HG02938 (cell line): ENCODE data around the gene LDB2.

ENCODE experiments used
- ATAC-seq: cut with Tn5 transposase; IDR thresholded peaks from one replicate; pipeline ENCODE4 v1.9.1; 2021; ENCODE audit warnings: mild to moderate bottlenecking, moderate library complexity; ENCODE audit not compliant: unreplicated experiment

Gene LDB2

GRCh38 chr4:16760617-16761363, 137.7 kb downstream of the LDB2 start:
- ATAC-seq = no peak

DNA sequence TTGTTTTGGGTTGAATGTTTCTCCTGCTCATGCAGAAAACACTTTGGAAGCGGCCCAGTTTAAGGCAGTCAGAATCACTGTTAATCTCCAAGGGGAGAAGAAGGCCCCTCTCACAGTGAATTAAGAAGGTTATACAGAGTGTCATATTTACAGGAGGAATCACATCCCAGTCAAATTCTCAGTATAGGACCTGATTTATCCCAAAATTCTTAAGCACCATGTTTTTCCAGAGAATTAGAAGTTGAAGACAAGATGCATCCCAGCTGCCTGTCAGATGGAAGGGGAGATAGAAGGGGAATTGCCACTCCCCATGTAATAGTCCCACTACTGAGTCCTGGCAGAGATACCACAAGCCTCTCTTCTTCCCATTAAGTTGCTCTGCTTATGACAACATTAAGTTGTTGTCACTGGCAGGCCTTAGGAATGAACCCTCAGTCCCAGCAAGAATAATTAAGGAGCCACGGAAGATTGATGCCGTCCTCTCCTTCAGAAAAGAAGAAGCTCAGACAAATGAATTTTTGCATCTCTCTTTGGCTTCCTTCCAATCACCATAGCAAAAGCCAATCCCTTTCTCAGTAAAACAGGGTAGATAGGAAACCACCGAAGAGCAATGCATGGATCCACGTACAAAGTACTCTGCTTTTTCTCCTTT, 138.4 kb downstream of the LDB2 start:
- ATAC-seq = no peak

DNA sequence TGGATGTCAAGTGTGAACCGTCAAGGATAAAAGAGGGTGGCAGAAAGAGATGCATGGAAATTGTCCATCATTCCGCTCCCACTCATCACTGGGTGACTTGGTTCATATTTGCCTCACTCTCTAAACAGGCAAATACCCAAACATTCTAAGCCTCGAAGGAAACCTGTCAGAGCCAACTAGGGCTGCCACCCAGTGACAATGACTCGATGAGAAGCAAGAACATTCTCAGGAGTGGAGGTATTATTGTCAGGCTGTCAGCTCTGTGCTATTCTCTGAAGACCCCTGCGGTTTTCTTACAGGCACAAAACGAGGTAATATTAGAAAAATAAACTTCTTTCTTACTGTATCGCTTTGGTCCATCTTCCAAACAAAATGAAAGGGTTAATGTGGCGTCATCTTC, 139.6 kb downstream of the LDB2 start:
- ATAC-seq = no peak

- no peak for ATAC-seq
These were observed 140.2 kb downstream of the LDB2 start for GRCh38 chr4:16758255-16758654.

DNA sequence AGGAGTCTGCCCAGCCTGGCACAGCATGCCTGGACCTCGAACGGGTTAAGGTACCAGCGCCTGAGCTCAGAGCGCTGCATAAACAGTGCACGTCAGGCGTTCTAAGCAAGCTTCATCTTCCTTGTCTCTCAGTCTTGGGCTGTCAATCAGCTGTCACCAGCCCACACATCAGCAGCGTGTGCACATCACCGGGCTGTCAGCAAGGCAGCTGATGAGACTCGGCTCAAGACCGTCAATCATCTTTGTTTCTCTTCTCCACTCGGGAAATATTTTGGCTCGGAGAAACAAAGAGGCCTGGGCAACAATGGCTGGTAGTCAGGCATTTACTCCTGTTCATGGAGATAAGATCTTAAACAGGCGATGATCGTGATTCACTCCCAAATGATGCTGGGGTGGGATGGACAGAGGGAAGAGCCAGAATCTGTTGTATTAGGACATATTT, 141.3 kb downstream of the LDB2 start:
- no peak for ATAC-seq

DNA sequence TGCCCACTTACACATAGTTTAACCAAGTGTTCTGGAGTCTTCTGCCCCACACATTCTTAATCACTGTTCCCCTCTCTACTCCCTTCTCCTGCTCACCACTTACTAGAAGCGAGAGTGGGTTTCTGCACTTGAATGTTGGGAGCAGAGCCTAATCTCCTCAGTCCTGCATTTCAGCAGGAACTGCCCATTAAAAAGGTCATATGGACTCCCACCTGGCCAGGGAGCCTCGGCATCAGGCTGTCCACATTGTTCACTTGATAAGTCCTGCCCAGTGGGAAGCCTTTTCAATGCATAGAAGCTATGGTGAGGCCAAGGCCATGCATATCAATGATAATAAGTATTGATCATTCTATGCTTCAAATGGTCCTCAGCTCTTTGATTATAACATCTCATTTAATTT, 144.3 kb downstream of the LDB2 start:
- ATAC-seq = no peak

GRCh38 chr4:16752150-16752549, 146.3 kb downstream of the LDB2 start:
- no peak for ATAC-seq

DNA sequence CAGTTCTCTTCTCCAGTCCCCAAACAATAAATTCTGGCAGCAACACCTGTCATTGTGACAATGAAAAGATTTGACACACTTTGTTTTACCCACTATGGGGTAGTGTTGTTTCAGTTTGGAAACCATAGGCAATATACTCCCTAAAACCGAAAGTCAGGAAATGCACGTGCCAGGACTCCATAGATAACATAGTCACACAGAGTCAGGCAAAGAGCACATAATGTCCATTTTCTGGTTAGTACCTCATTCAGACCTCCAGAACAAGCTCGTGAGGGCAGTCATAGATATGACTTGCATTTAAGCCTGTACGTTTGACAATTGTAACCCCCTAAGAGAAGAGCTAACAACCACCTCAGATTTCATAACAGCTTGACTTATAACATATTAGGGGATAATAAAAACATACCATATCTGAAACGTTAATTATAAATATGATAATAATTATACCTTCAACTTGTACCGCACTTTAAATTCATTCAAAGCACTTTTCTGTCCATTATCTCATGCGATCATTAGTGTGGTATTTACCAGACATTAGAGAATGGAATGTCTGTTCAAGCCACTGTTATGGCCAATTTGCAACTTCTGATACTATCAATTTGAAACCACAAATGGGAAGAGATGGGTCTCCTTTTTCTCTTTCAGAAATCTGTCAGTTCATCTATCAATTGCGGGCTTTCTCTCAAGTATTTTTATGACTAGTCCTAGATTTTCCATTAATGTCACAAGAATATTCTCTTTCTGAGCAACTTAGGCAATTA, 147.4 kb downstream of the LDB2 start:
- no peak for ATAC-seq

DNA sequence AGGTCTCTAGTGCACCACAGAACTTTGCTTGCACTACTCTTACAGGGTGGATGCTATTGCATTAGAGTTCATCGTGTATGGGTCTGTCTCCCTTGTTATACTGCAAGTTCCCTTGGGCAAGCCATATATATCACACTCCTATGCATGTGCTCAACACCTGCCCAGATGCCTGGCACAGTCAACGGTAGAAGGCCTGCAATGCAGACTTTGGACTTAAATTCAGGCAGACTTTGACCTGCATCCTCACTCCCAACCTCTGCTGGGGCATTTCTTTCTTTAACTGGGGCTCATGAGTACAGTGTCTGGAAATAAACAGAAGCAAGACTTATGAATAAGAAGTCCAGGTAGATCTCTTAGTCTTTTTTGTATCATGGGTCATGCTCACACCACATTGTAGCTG, 148.2 kb downstream of the LDB2 start:
- ATAC-seq = no peak

DNA sequence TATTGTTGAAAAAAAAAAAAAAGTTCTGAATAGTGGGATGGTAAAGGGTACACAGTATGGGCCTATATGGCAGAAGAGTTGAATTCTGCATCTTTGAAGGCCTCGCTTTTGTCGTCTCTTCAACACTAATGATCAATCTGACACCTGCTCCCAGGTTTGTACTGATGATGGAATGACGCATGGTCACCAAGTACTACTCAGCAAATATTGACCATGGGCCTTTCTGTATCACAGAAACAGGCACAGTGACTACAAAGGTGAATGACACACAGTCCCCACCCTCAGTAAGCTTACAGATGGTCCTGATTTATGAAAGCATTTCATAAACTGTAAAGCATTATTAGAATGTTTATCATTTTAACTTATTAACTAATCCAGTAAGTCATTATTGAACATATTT, 152.6 kb downstream of the LDB2 start:
- ATAC-seq = no peak

GRCh38 chr4:16745009-16745635, 153.3 kb downstream of the LDB2 start:
- ATAC-seq = no peak

- ATAC-seq = no peak
These were observed 157.2 kb downstream of the LDB2 start for GRCh38 chr4:16741287-16741686.

DNA sequence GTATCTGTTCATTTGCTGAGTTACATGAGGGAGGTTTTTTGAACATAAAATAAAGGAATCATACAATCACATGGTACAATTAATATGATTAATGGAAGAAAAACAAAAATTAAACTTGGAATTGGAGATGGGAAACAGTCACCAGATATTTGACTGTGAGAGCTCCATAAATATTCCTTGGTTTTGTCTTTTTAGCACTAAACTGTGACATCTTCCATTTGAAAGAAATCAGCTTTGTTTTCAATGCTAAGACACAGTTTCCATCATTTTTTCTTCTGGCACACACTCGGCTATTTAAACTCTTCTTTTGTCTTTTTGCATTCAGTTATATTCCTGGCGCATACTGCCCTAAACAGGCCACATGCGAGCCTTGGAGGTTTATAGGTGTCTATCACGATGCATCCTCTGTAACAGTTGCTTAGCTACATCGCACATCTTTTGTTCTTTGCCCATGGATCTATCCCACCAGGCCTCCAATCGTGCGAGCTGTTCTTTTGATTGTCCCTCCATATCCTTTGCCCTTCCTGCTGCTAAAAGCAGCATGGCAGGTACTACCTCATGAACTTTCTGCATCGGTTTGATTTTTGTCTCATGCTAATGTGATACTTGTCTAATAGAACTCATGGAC, 158.3 kb downstream of the LDB2 start:
- no peak for ATAC-seq

GRCh38 chr4:16738558-16738957, 159.9 kb downstream of the LDB2 start:
- no peak for ATAC-seq

- no peak for ATAC-seq
These were observed 164.9 kb downstream of the LDB2 start for GRCh38 chr4:16733509-16733908.

DNA sequence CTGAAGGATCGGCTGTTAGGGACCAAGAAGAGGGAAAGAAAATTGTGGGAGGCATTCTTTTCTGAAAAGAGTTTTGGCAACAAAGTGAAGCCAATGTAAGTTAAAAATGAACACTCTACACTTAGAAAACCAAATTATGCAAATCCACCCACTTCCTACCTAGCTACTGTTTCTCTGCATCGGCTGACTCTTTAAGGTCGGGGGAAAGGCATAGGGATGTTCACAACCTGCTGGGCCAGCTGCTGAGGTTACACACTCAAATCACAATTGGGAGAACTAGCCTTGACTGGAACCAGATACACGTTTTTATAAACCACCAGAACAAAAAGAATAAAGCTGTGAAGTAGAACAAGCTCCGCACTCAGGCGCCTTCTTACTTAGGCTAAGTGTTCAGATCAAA, 165.7 kb downstream of the LDB2 start:
- ATAC-seq = no peak

DNA sequence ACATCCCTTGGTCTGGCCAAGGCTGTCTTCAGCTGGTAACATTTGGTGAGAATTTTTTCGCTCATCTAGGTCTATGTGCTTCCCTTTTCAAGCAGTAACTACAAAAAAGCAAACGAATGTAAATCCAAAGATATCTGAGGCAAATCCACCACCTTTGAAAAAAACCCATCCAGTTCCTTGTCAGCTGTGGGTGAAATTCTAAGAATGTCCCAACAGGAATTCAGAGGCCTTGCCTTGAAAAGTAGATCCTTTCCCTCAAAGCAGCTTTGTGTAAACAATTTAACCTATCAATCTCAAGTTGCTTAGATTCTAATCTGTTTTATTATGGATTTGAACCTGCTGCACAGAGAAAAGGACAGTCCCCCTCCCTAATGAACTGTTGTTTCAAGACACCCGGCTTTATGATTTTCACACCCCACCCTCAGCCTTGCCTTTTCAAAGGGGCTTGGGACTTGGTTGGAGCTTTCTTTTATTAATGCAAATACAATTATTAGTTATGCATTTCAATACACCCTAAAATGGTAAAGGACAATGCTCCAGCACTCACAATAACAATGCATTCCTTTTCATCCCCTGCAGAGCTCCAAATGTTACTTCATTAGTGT, 166.6 kb downstream of the LDB2 start:
- ATAC-seq = no peak

- no peak for ATAC-seq
These were observed 167.8 kb downstream of the LDB2 start for GRCh38 chr4:16730522-16731205.

DNA sequence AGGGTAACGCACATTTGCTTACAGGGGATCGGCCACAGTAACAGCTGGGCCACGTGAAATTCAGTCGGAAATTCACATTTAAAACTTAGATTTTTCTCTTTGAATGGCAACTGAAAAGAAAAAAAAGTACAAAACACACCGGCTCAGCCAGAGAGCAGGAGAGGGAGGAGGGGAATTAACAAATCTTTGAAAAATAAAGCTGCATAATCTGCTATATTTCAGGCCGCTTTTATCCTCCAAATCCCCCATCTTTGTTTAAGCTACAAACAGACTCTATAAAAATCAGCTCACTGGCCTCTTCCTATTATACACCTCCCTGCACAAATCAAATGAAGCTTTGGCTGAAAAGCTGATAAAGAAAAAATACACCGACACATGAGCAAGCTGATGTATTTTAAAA, 169.1 kb downstream of the LDB2 start:
- ATAC-seq = no peak

DNA sequence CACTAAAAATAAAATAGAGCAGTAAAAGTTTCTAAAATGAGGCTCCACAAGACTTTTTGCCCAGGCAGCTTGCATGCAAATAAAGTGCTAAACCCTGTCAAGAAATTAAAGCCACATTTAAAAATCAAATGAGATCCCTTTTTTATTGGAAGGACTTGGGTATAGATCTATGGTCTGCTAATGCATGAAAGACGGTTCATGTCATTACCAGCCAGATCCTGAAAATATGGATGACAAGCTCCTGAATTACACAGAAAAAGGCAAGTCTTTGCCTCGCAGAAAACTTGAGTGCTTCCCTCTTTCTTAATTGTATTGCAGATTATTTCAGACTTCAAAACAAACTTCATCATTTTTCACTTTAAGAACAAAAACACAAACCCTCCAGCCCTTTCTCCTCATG, 169.6 kb downstream of the LDB2 start:
- no peak for ATAC-seq
